Measurements from ENCODE around the gene UGT1A4.

The UGT1A4 gene

GRCh38 chr2:233807215-233807865 is 88.8 kb downstream of the UGT1A4 start:
- peaks cover 0 to 10% (median 0%) of the 10 kb centered on the region in 5 donors for H3K27me3 ChIP-seq (ENCODE audit: control insufficient read depth in 5 of 5, insufficient read depth in 4 of 5, low read length in 5 of 5)
- H3K9me3 ChIP-seq (ENCODE audit: control insufficient read depth in 5 of 5, low read length in 5 of 5): no peaks in the 10 kb centered on the region
- no peaks in the 10 kb centered on the region for H3K36me3 ChIP-seq (ENCODE audit: control insufficient read depth in 5 of 5, insufficient read depth in 5 of 5, low read length in 5 of 5)
- H3K4me3 ChIP-seq (ENCODE audit: low read depth in 1 of 5, low read length in 5 of 5): no peak overlapping the region
- no peaks in the 10 kb centered on the region for H3K4me1 ChIP-seq (ENCODE audit: control insufficient read depth in 5 of 5, insufficient read depth in 5 of 5, low read length in 5 of 5)
- no peak overlapping the region for H3K27ac ChIP-seq (ENCODE audit: low read depth, low read length)
- H3K9ac ChIP-seq (ENCODE audit: low read length in 5 of 5): no peak overlapping the region

- Histone ChIP-seq H3K36me3 (ENCODE audit: control insufficient read depth in 5 of 5, insufficient read depth in 5 of 5, low read length in 5 of 5) (no peaks in the 10 kb centered on the region), H3K27me3 (ENCODE audit: control insufficient read depth in 5 of 5, insufficient read depth in 4 of 5, low read length in 5 of 5) (peaks cover 0 to 10% (median 0%) of the 10 kb centered on the region in 5 donors), H3K9ac (ENCODE audit: low read length in 5 of 5) (no peak overlapping the region), H3K27ac (ENCODE audit: low read depth, low read length) (no peak overlapping the region), H3K9me3 (ENCODE audit: control insufficient read depth in 5 of 5, low read length in 5 of 5) (no peaks in the 10 kb centered on the region), H3K4me3 (ENCODE audit: low read depth in 1 of 5, low read length in 5 of 5) (no peak overlapping the region), H3K4me1 (ENCODE audit: control insufficient read depth in 5 of 5, insufficient read depth in 5 of 5, low read length in 5 of 5) (no peaks in the 10 kb centered on the region)
Observed at GRCh38 chr2:233807966-233808935, 89.7 kb downstream of the UGT1A4 start.

- H3K27me3 ChIP-seq (ENCODE audit: control insufficient read depth in 5 of 5, insufficient read depth in 4 of 5, low read length in 5 of 5): peaks cover 0 to 10% (median 0%) of the 10 kb centered on the region in 5 donors
- H3K9me3 ChIP-seq (ENCODE audit: control insufficient read depth in 5 of 5, low read length in 5 of 5): no peaks in the 10 kb centered on the region
- H3K27ac ChIP-seq (ENCODE audit: low read depth, low read length): no peak overlapping the region
- H3K4me3 ChIP-seq (ENCODE audit: low read depth in 1 of 5, low read length in 5 of 5): no peak overlapping the region
- H3K4me1 ChIP-seq (ENCODE audit: control insufficient read depth in 5 of 5, insufficient read depth in 5 of 5, low read length in 5 of 5): no peaks in the 10 kb centered on the region
- H3K9ac ChIP-seq (ENCODE audit: low read length in 5 of 5): no peak overlapping the region
- no peaks in the 10 kb centered on the region for H3K36me3 ChIP-seq (ENCODE audit: control insufficient read depth in 5 of 5, insufficient read depth in 5 of 5, low read length in 5 of 5)
Observed at GRCh38 chr2:233810385-233810784, 91.8 kb downstream of the UGT1A4 start.

GRCh38 chr2:233811087-233811486 is 92.6 kb downstream of the UGT1A4 start:
- no peaks in the 10 kb centered on the region for H3K4me1 ChIP-seq (ENCODE audit: control insufficient read depth in 5 of 5, insufficient read depth in 5 of 5, low read length in 5 of 5)
- H3K36me3 ChIP-seq (ENCODE audit: control insufficient read depth in 5 of 5, insufficient read depth in 5 of 5, low read length in 5 of 5): no peaks in the 10 kb centered on the region
- no peak overlapping the region for H3K4me3 ChIP-seq (ENCODE audit: low read depth in 1 of 5, low read length in 5 of 5)
- no peak overlapping the region for H3K9ac ChIP-seq (ENCODE audit: low read length in 5 of 5)
- no peaks in the 10 kb centered on the region for H3K9me3 ChIP-seq (ENCODE audit: control insufficient read depth in 5 of 5, low read length in 5 of 5)
- H3K27me3 ChIP-seq (ENCODE audit: control insufficient read depth in 5 of 5, insufficient read depth in 4 of 5, low read length in 5 of 5): peaks cover 0 to 10% (median 0%) of the 10 kb centered on the region in 5 donors
- H3K27ac ChIP-seq (ENCODE audit: low read depth, low read length): no peak overlapping the region

- H3K27ac ChIP-seq (ENCODE audit: low read depth, low read length): no peak overlapping the region
- no peaks in the 10 kb centered on the region for H3K36me3 ChIP-seq (ENCODE audit: control insufficient read depth in 5 of 5, insufficient read depth in 5 of 5, low read length in 5 of 5)
- no peak overlapping the region for H3K4me3 ChIP-seq (ENCODE audit: low read depth in 1 of 5, low read length in 5 of 5)
- peaks cover 0 to 3% (median 0%) of the 10 kb centered on the region in 5 donors for H3K9me3 ChIP-seq (ENCODE audit: control insufficient read depth in 5 of 5, low read length in 5 of 5)
- no peak overlapping the region for H3K9ac ChIP-seq (ENCODE audit: low read length in 5 of 5)
- peaks cover 0 to 10% (median 0%) of the 10 kb centered on the region in 5 donors for H3K27me3 ChIP-seq (ENCODE audit: control insufficient read depth in 5 of 5, insufficient read depth in 4 of 5, low read length in 5 of 5)
- peaks cover 0 to 5% (median 5%) of the 10 kb centered on the region in 5 donors for H3K4me1 ChIP-seq (ENCODE audit: control insufficient read depth in 5 of 5, insufficient read depth in 5 of 5, low read length in 5 of 5)
Observed at GRCh38 chr2:233811732-233812131, 93.2 kb downstream of the UGT1A4 start.

GRCh38 chr2:233813236-233814055 is 94.9 kb downstream of the UGT1A4 start:
- no peaks in the 10 kb centered on the region for H3K36me3 ChIP-seq (ENCODE audit: control insufficient read depth in 5 of 5, insufficient read depth in 5 of 5, low read length in 5 of 5)
- peaks cover 0 to 22% (median 17%) of the 10 kb centered on the region in 5 donors for H3K4me1 ChIP-seq (ENCODE audit: control insufficient read depth in 5 of 5, insufficient read depth in 5 of 5, low read length in 5 of 5)
- H3K27me3 ChIP-seq (ENCODE audit: control insufficient read depth in 5 of 5, insufficient read depth in 4 of 5, low read length in 5 of 5): peaks cover 0 to 9% (median 0%) of the 10 kb centered on the region in 5 donors
- no peak overlapping the region for H3K27ac ChIP-seq (ENCODE audit: low read depth, low read length)
- H3K9ac ChIP-seq (ENCODE audit: low read length in 5 of 5): no peak overlapping the region
- no peak overlapping the region for H3K4me3 ChIP-seq (ENCODE audit: low read depth in 1 of 5, low read length in 5 of 5)
- H3K9me3 ChIP-seq (ENCODE audit: control insufficient read depth in 5 of 5, low read length in 5 of 5): peaks cover 0 to 3% (median 0%) of the 10 kb centered on the region in 5 donors

GRCh38 chr2:233814056-233814835 is 95.7 kb downstream of the UGT1A4 start:
- Histone ChIP-seq H3K4me3 (ENCODE audit: low read depth in 1 of 5, low read length in 5 of 5) (no peak overlapping the region), H3K9me3 (ENCODE audit: control insufficient read depth in 5 of 5, low read length in 5 of 5) (peaks cover 0 to 3% (median 0%) of the 10 kb centered on the region in 5 donors), H3K27ac (ENCODE audit: low read depth, low read length) (no peak overlapping the region), H3K27me3 (ENCODE audit: control insufficient read depth in 5 of 5, insufficient read depth in 4 of 5, low read length in 5 of 5) (peaks cover 0 to 2% (median 0%) of the 10 kb centered on the region in 5 donors), H3K9ac (ENCODE audit: low read length in 5 of 5) (no peak overlapping the region), H3K36me3 (ENCODE audit: control insufficient read depth in 5 of 5, insufficient read depth in 5 of 5, low read length in 5 of 5) (no peaks in the 10 kb centered on the region), H3K4me1 (ENCODE audit: control insufficient read depth in 5 of 5, insufficient read depth in 5 of 5, low read length in 5 of 5) (peaks cover 0 to 22% (median 17%) of the 10 kb centered on the region in 5 donors)

- peaks cover 0 to 3% (median 0%) of the 10 kb centered on the region in 5 donors for H3K9me3 ChIP-seq (ENCODE audit: control insufficient read depth in 5 of 5, low read length in 5 of 5)
- no peak overlapping the region for H3K9ac ChIP-seq (ENCODE audit: low read length in 5 of 5)
- no peak overlapping the region for H3K27ac ChIP-seq (ENCODE audit: low read depth, low read length)
- H3K27me3 ChIP-seq (ENCODE audit: control insufficient read depth in 5 of 5, insufficient read depth in 4 of 5, low read length in 5 of 5): peaks cover 0 to 2% (median 0%) of the 10 kb centered on the region in 5 donors
- peaks cover 0 to 28% (median 17%) of the 10 kb centered on the region in 5 donors for H3K4me1 ChIP-seq (ENCODE audit: control insufficient read depth in 5 of 5, insufficient read depth in 5 of 5, low read length in 5 of 5)
- H3K4me3 ChIP-seq (ENCODE audit: low read depth in 1 of 5, low read length in 5 of 5): no peak overlapping the region
- no peaks in the 10 kb centered on the region for H3K36me3 ChIP-seq (ENCODE audit: control insufficient read depth in 5 of 5, insufficient read depth in 5 of 5, low read length in 5 of 5)
Observed at GRCh38 chr2:233815861-233816260, 97.3 kb downstream of the UGT1A4 start.

GRCh38 chr2:233816334-233816733 is 97.8 kb downstream of the UGT1A4 start:
- H3K9me3 ChIP-seq (ENCODE audit: control insufficient read depth in 5 of 5, low read length in 5 of 5): peaks cover 0 to 3% (median 0%) of the 10 kb centered on the region in 5 donors
- no peak overlapping the region for H3K4me3 ChIP-seq (ENCODE audit: low read depth in 1 of 5, low read length in 5 of 5)
- H3K27ac ChIP-seq (ENCODE audit: low read depth, low read length): no peak overlapping the region
- no peaks in the 10 kb centered on the region for H3K36me3 ChIP-seq (ENCODE audit: control insufficient read depth in 5 of 5, insufficient read depth in 5 of 5, low read length in 5 of 5)
- peaks cover 0 to 2% (median 0%) of the 10 kb centered on the region in 5 donors for H3K27me3 ChIP-seq (ENCODE audit: control insufficient read depth in 5 of 5, insufficient read depth in 4 of 5, low read length in 5 of 5)
- H3K4me1 ChIP-seq (ENCODE audit: control insufficient read depth in 5 of 5, insufficient read depth in 5 of 5, low read length in 5 of 5): peaks cover 0 to 28% (median 17%) of the 10 kb centered on the region in 5 donors
- H3K9ac ChIP-seq (ENCODE audit: low read length in 5 of 5): no peak overlapping the region
